SKM-1 treated with dmso at 0.1 percent for 144 hours (cell line): ENCODE measurements around the gene TSHZ1.
"Not testable (repeated sequence)": the region's sequence is repeated elsewhere in the genome, so short reads cannot be mapped to it uniquely, and the experiment has no call there.

Experiments used
- DNase-seq: peaks from one replicate; lab custom pipeline; 2025; ENCODE audit not compliant: unreplicated experiment; lab: John Stamatoyannopoulos, UW

Gene TSHZ1

GRCh38 chr18:75179819-75180600 is 30.6 kb upstream of the TSHZ1 start:
- DNase-seq, result no peak

- no peak for DNase-seq
These were observed 27.1 kb upstream of the TSHZ1 start for GRCh38 chr18:75183524-75183923.

- no peak for DNase-seq
These were observed 26.6 kb upstream of the TSHZ1 start for GRCh38 chr18:75183973-75184493.

- DNase-seq, result no peak
These were observed 25.1 kb upstream of the TSHZ1 start for GRCh38 chr18:75185460-75185859.

- not testable (repeated sequence) for DNase-seq
These were observed 22.9 kb upstream of the TSHZ1 start for GRCh38 chr18:75187702-75188101.

- no peak for DNase-seq
These were observed 20.9 kb upstream of the TSHZ1 start for GRCh38 chr18:75189696-75190095.

- DNase-seq, result no peak
These were observed 17.7 kb upstream of the TSHZ1 start for GRCh38 chr18:75192899-75193298.

- DNase-seq, result no peak
These were observed 12.6 kb upstream of the TSHZ1 start for GRCh38 chr18:75198036-75198435.

GRCh38 chr18:75199327-75199726 is 11.3 kb upstream of the TSHZ1 start:
- DNase-seq, result no peak

GRCh38 chr18:75200071-75200470 is 10.5 kb upstream of the TSHZ1 start:
- no peak for DNase-seq

- no peak for DNase-seq
These were observed 9.9 kb upstream of the TSHZ1 start for GRCh38 chr18:75200605-75201280.

- DNase-seq, result no peak
These were observed 9.0 kb upstream of the TSHZ1 start for GRCh38 chr18:75201282-75202270.

- no peak for DNase-seq
These were observed 7.8 kb upstream of the TSHZ1 start for GRCh38 chr18:75202696-75203365.

- DNase-seq, result no peak
These were observed 7.0 kb upstream of the TSHZ1 start for GRCh38 chr18:75203416-75204268.

GRCh38 chr18:75204269-75204731 is 6.3 kb upstream of the TSHZ1 start:
- no peak for DNase-seq

GRCh38 chr18:75204732-75205513 is 5.7 kb upstream of the TSHZ1 start:
- DNase-seq, result no peak

- no peak for DNase-seq
These were observed 5.0 kb upstream of the TSHZ1 start for GRCh38 chr18:75205514-75206132.
